ENCODE measurements around the gene TENT4B. TPM values are rescaled to one million over a fixed set of nuclear protein-coding genes. Genes with fewer than 3 reads are reported as not detected.
A peak's percentile ranks its signal among the peaks of the same experiment; 100 is the strongest.

Gene TENT4B
- total RNA-seq, 1 donor from 2014 or later: 13.2 TPM

DNA sequence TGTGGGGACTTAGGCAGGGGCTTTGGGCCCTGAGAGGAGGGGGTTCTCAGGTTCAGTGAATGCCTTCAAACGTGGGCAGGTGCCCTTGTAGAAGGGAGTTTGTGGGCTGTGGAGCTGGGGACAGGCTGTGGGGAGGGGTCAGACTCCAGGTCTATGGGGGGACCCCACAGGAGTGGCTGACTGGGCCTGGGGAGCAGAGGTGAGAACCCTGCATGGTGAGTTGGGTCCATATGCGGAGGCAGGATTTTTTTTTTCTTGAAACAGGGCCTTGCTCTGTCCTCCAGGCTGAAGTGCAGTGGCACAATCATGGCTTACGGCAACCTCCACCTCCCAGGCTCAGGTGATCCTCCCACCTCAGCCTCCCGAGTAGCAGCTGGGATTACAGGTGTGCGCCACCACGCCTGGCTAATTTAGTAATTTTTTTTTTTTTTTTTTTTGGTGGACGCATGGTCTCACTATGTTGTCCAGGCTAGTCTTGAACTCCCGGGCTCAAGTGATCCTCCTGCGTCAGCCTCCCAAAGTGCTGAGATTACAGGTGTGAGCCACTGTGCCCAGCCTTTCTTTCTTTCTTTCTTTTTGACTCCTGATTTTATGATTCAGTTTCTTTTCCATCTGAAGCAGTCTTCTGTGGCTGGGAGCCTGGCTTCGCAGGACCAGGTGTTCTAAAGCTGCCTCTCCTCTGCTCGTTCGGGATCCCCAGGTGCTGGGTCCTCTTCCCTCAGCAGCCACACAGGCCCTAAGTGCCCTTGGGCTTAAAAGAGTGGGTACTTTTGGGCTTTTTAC lies 94.2 kb downstream of the TENT4B start:
- ATAC-seq (ENCODE audit: low read depth): no peak
- H3K4me1 Mint-ChIP-seq: peaks cover 5% of the 10 kb centered on the region
- no peaks in the 10 kb centered on the region for H3K36me3 Mint-ChIP-seq (ENCODE audit: low read depth)
- peaks cover 3% of the 10 kb centered on the region for H3K27me3 Mint-ChIP-seq
- CTCF ChIA-PET: interaction anchor here (0.6 to 3.1 kb wide), 3 partner anchors 27 to 80 kb away, joined by 3 to 19 read pairs (median 3); no protein-coding TSS in a partner anchor
- intact Hi-C loops (cut with micrococcal nuclease): loop anchor here (2.0 kb wide), 1 partner anchor 79 kb away; no protein-coding TSS in a partner anchor
- TF ChIP-seq, protein P1, sequence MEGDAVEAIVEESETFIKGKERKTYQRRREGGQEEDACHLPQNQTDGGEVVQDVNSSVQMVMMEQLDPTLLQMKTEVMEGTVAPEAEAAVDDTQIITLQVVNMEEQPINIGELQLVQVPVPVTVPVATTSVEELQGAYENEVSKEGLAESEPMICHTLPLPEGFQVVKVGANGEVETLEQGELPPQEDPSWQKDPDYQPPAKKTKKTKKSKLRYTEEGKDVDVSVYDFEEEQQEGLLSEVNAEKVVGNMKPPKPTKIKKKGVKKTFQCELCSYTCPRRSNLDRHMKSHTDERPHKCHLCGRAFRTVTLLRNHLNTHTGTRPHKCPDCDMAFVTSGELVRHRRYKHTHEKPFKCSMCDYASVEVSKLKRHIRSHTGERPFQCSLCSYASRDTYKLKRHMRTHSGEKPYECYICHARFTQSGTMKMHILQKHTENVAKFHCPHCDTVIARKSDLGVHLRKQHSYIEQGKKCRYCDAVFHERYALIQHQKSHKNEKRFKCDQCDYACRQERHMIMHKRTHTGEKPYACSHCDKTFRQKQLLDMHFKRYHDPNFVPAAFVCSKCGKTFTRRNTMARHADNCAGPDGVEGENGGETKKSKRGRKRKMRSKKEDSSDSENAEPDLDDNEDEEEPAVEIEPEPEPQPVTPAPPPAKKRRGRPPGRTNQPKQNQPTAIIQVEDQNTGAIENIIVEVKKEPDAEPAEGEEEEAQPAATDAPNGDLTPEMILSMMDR (IDR thresholded peaks at IDR 0.05): no peak
- no peak for DNase-seq
- no peaks in the 10 kb centered on the region for H3K9me3 Mint-ChIP-seq
- POLR2A ChIA-PET: interaction anchor here (0.6 to 1.3 kb wide), 4 partner anchors 25 to 552 kb away, joined by 3 to 6 read pairs (median 4); no protein-coding TSS in a partner anchor
- peak overlapping the region; percentile 83 for H3K4me3 Mint-ChIP-seq
- no peak overlapping the region for H3K27ac Mint-ChIP-seq

DNA sequence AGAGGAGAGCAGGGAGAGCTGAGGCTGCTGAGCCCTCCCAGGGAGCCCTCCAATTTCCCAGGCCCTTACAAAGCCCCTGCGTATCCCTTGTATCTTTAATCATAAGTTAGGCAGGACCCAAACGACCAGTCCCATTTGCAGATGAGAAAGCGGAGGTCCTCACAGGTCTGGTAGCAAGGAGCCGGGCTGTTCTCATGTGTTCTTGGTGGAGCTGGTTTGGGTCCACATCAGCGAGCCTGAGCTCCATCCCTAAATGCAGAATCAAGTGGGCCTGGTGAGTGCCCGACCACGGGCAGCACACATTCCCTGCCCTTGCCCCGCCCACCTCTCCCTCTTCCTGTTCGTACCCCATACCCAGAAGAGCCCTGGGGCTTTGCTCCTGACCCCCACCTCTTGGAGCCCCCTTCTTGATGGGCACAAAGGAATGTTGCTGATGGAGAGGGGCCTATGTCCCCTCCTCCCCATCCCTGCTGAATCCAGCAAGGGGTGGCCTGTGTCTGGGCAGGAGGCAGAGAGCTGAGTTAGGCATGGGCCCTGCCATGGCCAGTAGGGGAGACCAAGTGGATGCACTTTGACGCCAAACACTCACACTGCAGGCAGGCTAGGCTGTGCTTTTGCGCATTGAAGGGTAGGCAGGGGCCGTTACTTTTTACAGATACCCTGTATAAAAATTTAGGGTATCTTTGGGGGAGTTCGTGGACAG lies 95.0 kb downstream of the TENT4B start:
- Mint-ChIP-seq H3K9me3 (no peaks in the 10 kb centered on the region), H3K4me1 (peaks cover 5% of the 10 kb centered on the region), H3K4me3 (no peak overlapping the region), H3K27me3 (no peaks in the 10 kb centered on the region), H3K36me3 (ENCODE audit: low read depth) (no peaks in the 10 kb centered on the region), H3K27ac (no peak overlapping the region)
- no peak for ATAC-seq (ENCODE audit: low read depth)
- ChIA-PET CTCF (interaction anchor here (0.6 kb wide), 1 partner anchor 76 kb away, joined by 3 read pairs; no protein-coding TSS in a partner anchor), POLR2A (interaction anchor here (0.6 to 1.1 kb wide), 2 partner anchors 36 to 551 kb away, joined by 3 to 4 read pairs; no protein-coding TSS in a partner anchor)
- TF ChIP-seq, protein P1 (IDR thresholded peaks at IDR 0.05): no peak
- intact Hi-C loops (cut with micrococcal nuclease): loop anchor here (2.0 kb wide), 1 partner anchor 79 kb away; no protein-coding TSS in a partner anchor
- DNase-seq: no peak

DNA sequence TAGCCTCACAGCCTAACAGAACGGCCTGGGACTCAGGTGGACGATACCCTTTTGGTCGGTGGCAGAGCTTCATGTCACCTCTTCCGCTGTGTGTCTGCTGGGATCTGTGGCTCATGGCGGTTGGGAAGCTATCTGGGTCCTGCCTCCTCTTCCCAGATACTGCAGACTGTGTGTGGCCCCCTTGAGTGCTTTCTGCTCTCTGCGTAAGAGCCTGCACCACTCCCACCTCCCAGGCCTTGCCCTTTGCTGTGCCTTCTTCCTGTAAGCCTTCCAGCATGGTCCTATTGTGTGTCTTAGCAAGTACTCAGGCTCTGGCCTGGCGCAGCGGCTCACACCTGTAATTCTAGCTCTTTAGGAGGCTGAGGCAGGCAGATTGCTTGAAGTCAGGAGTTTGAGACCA lies 95.7 kb downstream of the TENT4B start:
- TF ChIP-seq, protein P1 (IDR thresholded peaks at IDR 0.05): no peak
- ATAC-seq (ENCODE audit: low read depth) (no peak), DNase-seq (no peak)
- ChIA-PET CTCF (no interaction called here), POLR2A (no interaction called here)
- H3K27me3 Mint-ChIP-seq: no peaks in the 10 kb centered on the region
- H3K9me3 Mint-ChIP-seq: no peaks in the 10 kb centered on the region
- no peak overlapping the region for H3K27ac Mint-ChIP-seq
- no peak overlapping the region for H3K4me3 Mint-ChIP-seq
- H3K36me3 Mint-ChIP-seq (ENCODE audit: low read depth): no peaks in the 10 kb centered on the region
- peaks cover 5% of the 10 kb centered on the region for H3K4me1 Mint-ChIP-seq
- intact Hi-C loops (cut with micrococcal nuclease): no loop called here

DNA sequence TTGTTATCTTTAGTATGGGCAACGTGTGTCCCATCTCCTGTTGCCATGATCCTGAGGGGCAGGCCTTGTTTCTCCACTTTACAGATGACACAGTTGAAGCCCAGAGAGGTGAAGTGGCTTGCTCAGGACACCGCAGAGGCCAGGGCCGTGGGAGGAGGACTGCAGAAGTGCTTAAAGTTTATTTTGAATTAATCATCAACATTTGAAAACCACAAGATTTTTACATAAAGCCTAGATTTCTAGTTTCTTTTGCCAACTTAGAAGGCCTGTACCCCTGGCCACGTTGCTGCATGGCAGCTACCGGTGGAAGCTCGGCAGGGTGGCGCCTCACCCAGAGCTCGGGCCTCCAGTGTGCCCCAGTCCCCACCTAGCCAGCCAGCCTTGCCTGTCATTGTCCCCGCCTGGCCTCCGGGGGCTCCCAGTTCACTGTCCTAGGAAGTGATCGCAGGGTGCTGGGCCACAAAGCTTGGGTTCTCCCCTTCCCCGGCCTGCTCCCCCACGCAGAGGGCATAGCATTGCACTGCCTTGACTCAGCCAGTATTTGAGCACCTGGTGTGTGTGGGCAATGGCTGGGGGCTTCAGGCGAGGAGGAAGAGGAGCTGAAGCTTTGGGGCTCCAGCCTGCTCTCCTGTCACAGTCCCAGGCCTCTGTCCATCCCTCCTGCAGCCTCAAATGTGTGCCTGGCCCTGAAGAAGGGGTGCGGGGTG lies 98.4 kb downstream of the TENT4B start:
- CTCF ChIA-PET: interaction anchor here (1.3 to 1.7 kb wide), 2 partner anchors 22 to 103 kb away, joined by 4 to 5 read pairs; no protein-coding TSS in a partner anchor
- no peak for ATAC-seq (ENCODE audit: low read depth)
- Mint-ChIP-seq H3K27ac (no peak overlapping the region), H3K4me3 (no peak overlapping the region), H3K36me3 (ENCODE audit: low read depth) (no peaks in the 10 kb centered on the region), H3K27me3 (no peaks in the 10 kb centered on the region), H3K9me3 (no peaks in the 10 kb centered on the region), H3K4me1 (peaks cover 5% of the 10 kb centered on the region)
- DNase-seq: no peak
- intact Hi-C loops (cut with micrococcal nuclease): no loop called here
- TF ChIP-seq, protein P1 (IDR thresholded peaks at IDR 0.05): no peak
- POLR2A ChIA-PET: interaction anchor here (0.6 to 1.0 kb wide), 2 partner anchors 33 to 86 kb away, joined by 3 to 4 read pairs; no protein-coding TSS in a partner anchor

All from activated B cell treated with CpG ODN at 0.5 μM for 24 hours (primary cell).